GM21717 (cell line): ENCODE results near the gene ARV1.
"Not testable (repeated sequence)": the region's sequence is repeated elsewhere in the genome, so short reads cannot be mapped to it uniquely, and the experiment has no call there.

Experiments
- ATAC-seq: cut with Tn5 transposase; IDR thresholded peaks from one replicate; pipeline ENCODE4 v1.9.1; 2021; ENCODE audit warnings: mild to moderate bottlenecking, moderate library complexity; ENCODE audit not compliant: unreplicated experiment

The ARV1 gene

DNA sequence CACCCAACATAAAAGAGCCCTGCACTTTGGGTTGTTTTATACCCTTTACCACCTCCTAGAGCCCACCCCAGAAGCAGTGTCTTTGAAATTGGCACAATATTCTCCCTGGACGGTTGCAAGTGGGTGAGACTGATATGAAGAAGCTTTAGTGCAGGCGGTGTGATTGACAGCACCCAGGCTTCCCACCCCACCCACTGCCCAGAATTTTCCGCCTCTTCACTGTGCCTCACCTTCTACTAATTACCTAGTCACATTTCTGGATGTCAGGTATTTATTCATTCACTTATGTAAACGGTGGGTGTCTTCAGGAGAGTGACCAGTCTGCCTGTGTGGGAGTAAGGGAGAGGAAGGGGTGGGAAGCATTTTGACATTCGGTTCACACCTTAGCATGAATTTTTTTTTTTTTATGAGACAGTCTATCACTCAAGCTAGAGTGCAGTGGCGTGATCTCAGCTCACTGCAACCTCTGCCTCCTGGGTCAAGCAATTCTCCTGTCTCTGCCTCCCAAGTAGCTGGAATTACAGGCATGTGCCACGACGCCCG is 62.9 kb downstream of the ARV1 start:
- ATAC-seq, result no peak

DNA sequence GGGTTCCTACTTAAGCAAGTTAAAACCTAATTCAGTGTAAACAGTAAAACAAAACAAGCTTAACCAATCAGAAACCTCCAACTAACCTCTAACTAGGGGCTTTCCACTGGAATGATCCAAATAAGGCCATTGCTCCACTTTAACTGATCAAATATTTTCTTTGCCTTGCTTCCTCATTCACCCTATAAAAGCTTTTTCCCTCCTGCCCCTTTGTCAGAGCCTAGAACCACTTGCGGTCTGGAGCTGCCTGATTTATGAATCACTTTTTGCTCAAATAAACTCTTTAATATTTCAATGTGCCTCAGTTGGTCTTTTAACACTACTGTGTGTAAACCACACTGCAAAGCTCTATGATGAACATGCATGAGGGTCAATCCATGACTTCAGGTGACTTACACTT is 65.7 kb downstream of the ARV1 start:
- ATAC-seq, result no peak

DNA sequence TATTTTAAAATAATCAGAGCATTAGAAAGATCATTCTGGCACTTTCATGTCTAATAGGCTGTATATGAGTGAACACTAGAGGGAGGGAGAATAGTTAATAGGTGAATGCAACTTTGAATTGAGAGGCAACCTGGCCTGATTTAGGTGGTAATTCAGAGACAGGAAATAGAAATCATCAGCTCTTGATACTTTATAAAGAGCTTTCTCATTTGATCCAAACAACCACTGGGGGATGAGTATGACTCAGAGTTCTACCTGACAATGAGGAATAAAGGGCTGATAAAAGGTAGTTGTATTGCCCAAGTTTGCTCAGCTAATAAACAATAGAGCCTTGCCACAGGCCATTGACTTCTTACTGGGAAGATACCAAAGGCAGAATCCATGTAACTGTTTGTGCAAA is 66.4 kb downstream of the ARV1 start:
- ATAC-seq, result no peak

DNA sequence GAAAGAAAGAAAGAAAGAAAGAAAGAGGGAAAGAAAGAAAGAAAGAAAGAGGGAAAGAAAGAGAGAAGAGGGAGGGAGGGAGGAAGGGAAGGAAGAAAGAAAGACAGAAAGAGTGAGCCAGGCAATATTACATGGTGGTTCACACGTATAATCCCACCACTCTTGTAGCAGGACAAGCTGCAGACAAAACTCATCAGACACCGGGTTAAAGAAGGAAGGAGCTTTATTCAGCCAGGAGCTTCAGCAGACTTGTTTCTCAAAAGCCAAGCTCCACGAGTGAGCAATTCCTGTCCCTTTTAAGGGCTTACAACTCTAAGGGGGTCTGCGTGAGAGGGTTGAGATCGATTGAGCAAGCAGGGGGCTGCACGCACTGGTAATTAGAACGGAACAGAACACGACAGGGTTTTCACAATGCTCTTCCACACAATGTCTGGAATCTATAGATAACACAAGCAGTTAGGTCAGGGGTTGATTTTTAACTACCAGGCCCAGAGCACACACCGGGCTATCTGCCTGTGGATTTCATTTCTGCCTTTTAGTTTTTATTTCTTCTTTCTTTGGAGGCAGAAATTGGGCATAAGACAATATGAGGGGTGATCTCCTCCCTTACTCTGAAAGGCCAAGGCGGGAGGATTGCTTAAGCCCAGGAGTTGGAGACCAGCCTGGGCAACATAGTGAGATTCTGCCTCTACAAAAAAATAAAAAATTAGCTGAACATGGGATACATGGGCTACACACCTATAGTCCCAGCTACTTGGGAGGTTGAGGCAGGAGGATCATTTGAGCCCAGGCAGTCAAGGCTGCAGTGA is 67.2 kb downstream of the ARV1 start:
- not testable (repeated sequence) for ATAC-seq

DNA sequence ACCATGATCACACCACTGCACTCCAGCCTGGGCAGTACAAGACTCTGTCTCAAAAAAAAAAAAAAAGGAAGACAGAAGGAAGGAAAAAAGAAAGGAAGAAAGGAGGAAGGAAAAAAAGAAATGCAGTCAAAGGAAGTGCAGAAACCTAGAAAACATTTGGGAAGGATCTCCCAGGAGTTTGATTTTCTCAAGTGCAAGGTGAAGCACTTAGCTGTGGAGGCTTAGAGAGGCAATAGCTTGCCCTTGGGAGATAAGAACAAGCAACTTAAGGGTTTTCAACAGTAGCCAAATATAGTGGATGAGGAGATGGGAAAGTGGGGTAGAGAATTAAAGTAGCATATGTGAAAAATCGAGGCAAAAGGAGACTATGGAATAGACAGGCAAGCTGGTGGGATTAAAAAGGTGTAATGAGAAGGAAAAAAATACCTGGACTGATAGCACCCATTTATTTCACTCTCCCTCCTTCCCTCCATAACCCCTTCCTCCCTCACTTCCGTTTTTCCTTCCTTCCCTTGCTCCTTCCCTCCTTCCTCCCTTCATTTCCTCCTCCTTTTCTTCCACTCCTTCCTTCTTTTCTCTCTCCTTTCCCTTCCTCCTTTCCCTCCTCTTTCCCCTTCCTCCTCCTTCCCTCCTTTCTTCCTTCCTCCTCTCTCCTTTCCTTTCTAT is 68.0 kb downstream of the ARV1 start:
- ATAC-seq, result no peak

DNA sequence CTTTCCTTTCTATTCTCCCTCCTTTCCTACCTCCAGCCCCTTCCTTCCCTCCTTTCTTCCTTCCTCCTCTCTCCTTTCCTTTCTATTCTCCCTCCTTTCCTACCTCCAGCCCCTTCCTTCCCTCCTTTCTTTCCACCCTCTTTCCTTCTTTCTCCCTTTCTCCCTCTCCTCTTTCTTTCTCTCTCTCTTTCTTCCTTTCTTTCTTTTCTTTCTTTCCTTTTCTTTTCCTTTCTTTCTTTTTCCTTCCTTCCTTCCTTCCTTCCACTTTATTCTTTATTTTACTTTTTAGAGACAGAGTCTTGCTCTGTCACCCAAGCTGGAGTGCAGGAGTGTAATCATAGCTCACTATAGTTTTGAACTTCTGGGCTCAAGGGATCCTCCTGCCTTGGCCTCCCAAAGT is 68.6 kb downstream of the ARV1 start:
- ATAC-seq, result not testable (repeated sequence)

DNA sequence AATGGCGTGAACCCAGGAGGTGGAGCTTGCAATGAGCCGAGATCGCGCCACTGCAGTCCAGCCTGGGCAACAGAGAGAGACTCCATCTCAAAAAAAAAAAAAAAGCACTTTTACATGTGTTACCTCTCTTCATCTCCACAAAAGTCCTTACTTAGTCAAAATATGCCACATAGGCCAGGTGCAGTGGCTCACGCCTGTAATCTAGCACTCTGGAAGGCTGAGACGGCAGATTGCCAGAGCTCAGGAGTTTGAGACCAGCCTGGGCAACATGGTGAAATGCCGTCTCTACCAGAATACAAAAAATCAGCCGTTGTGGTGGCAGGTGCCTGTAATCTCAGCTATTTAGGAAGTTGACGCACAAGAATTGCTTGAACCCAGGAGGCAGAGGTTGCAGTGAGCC is 69.5 kb downstream of the ARV1 start:
- not testable (repeated sequence) for ATAC-seq

DNA sequence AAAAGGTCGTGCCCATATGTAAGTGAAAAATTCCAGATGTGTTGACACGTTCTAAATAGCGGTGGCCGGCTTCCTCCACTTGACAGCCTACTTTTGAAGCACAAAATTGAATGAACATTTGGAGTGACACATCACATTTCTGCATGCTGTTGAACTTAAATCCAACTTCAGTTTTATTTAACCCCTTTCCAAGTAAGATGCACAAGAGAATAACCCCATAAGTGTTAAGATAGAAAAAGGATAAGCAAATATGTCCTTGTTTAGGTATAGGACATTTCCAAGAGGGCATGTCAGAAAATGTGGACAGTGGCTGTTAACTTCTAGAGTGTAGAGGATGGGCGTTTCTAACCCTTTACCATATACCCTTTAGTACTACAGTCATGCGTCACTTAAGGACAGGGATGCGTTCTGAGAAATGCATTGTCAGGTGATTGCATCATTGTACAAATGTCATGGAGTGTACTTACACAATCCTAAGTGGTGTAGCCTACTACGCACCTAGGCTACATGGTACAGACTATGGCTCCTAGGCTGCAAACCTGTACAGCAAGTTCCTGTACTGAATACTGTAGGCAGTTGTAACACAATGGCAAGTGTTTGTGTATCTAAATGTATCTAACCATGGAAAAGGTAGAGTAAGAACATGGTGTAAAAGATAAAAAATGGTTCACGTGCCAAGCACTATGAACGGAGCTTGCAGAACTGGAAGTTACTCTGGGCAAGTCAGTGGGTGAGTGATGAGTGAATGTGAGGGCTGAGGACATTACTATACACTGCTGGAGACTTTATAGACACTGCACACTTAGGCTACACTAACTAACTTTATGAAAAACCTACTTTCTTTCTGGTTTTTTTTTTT is 70.5 kb downstream of the ARV1 start:
- no peak for ATAC-seq
